ENCODE measurements around the gene UPK3A.

- TF ChIP-seq, protein P1, sequence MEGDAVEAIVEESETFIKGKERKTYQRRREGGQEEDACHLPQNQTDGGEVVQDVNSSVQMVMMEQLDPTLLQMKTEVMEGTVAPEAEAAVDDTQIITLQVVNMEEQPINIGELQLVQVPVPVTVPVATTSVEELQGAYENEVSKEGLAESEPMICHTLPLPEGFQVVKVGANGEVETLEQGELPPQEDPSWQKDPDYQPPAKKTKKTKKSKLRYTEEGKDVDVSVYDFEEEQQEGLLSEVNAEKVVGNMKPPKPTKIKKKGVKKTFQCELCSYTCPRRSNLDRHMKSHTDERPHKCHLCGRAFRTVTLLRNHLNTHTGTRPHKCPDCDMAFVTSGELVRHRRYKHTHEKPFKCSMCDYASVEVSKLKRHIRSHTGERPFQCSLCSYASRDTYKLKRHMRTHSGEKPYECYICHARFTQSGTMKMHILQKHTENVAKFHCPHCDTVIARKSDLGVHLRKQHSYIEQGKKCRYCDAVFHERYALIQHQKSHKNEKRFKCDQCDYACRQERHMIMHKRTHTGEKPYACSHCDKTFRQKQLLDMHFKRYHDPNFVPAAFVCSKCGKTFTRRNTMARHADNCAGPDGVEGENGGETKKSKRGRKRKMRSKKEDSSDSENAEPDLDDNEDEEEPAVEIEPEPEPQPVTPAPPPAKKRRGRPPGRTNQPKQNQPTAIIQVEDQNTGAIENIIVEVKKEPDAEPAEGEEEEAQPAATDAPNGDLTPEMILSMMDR (IDR thresholded peaks at IDR 0.05; ENCODE audit: low read depth, low read length): no peak
- TF ChIP-seq POLR2A (IDR thresholded peaks at IDR 0.05; ENCODE audit: extremely low read depth, insufficient read length): no peak
- TF ChIP-seq MAX (IDR thresholded peaks at IDR 0.05; ENCODE audit: low read depth, low read length): no peak
These were observed 2.3 kb downstream of the UPK3A start for GRCh38 chr22:45286854-45287551.

Data from NB4 (cell line).